Neural progenitor cell (in vitro differentiated cells): ENCODE results near the gene ERBB3. TPM values are rescaled to one million over a fixed set of nuclear protein-coding genes. Genes with fewer than 3 reads are reported as not detected.
"Not testable (repeated sequence)": the region's sequence is repeated elsewhere in the genome, so short reads cannot be mapped to it uniquely, and the experiment has no call there.

Experiments
- DNase-seq: peaks from one replicate; pipeline ENCODE4 v3.0.0-alpha.2; 2016; ENCODE audit warnings: low spot score
- H2AFZ ChIP-seq: fragments of 200-600 bp; sonication (generic); replicated peaks from 2 replicates; pipeline ENCODE4 v1.6.1; 2016; ENCODE audit warnings: antibody characterized with exemption
- H3F3A ChIP-seq: fragments of 200-600 bp; sonication (generic); 2 replicates; pipeline ENCODE4 v1.6.1; 2016; ENCODE audit warnings: antibody characterized with exemption, low read depth
- H3K27ac ChIP-seq: fragments of 200-600 bp; sonication (generic); 2 replicates; pipeline ENCODE4 v1.5.1; 2016; ENCODE audit warnings: mild to moderate bottlenecking
- H3K27me3 ChIP-seq: fragments of 200-600 bp; sonication (generic); 2 replicates; pipeline ENCODE4 v1.6.1; 2016; ENCODE audit warnings: mild to moderate bottlenecking, moderate library complexity
- H3K36me3 ChIP-seq: fragments of 200-600 bp; sonication (generic); 2 replicates; pipeline ENCODE4 v1.5.1; 2016
- H3K4me1 ChIP-seq: fragments of 200-600 bp; sonication (generic); 2 replicates; pipeline ENCODE4 v1.6.1; 2016; ENCODE audit warnings: mixed run types
- H3K4me2 ChIP-seq: fragments of 200-600 bp; sonication (generic); 2 replicates; pipeline ENCODE4 v1.6.1; 2016
- H3K4me3 ChIP-seq: fragments of 200-600 bp; sonication (generic); 2 replicates; pipeline ENCODE4 v1.5.1; 2016
- H3K79me2 ChIP-seq: fragments of 200-600 bp; sonication (generic); 2 replicates; pipeline ENCODE4 v1.6.1; 2016; ENCODE audit warnings: low read depth
- H3K9ac ChIP-seq: fragments of 200-600 bp; sonication (generic); 2 replicates; pipeline ENCODE4 v1.6.1; 2016
- H3K9me3 ChIP-seq: fragments of 200-600 bp; sonication (generic); 2 replicates; pipeline ENCODE4 v1.5.1; 2016; ENCODE audit warnings: low read depth
- H4K20me1 ChIP-seq: fragments of 200-600 bp; sonication (generic); 2 replicates; pipeline ENCODE4 v1.6.1; 2016; ENCODE audit warnings: low read depth
- H3K27ac Mint-ChIP-seq: 3 replicates; pipeline ENCODE4 v1.8.0; 2021; ENCODE audit warnings: mixed read lengths
- H3K27me3 Mint-ChIP-seq: 2 replicates; pipeline ENCODE4 v1.8.0; 2022; ENCODE audit warnings: low read depth, mild to moderate bottlenecking, inconsistent platforms, moderate library complexity, mixed read lengths; ENCODE audit not compliant: insufficient read depth
- H3K36me3 Mint-ChIP-seq: 3 replicates; pipeline ENCODE4 v1.8.0; 2021; ENCODE audit warnings: mixed read lengths
- H3K4me1 Mint-ChIP-seq: 3 replicates; pipeline ENCODE4 v1.8.0; 2021; ENCODE audit warnings: mixed read lengths
- H3K4me3 Mint-ChIP-seq: 3 replicates; pipeline ENCODE4 v1.8.0; 2021; ENCODE audit warnings: mild to moderate bottlenecking, moderate library complexity, mixed read lengths
- H3K9me3 Mint-ChIP-seq: 3 replicates; pipeline ENCODE4 v1.8.0; 2020; ENCODE audit warnings: mixed read lengths
- CTCF ChIP-seq: fragments of 200-600 bp; sonication (generic); IDR thresholded peaks from 2 replicates; pipeline ENCODE4 v1.5.1; 2017; ENCODE audit warnings: antibody characterized with exemption, mild to moderate bottlenecking
- EZH2 ChIP-seq: fragments of 200-600 bp; sonication (generic); IDR thresholded peaks from 2 replicates; pipeline ENCODE4 v1.6.1; 2017; ENCODE audit warnings: antibody characterized with exemption, mild to moderate bottlenecking, moderate library complexity
- EZH2phosphoT487 ChIP-seq: fragments of 200-600 bp; sonication (generic); IDR thresholded peaks from 2 replicates; pipeline ENCODE4 v1.6.1; 2017; ENCODE audit warnings: antibody characterized with exemption
- total RNA-seq: library from RNA; depleted of rRNA; stranded (reverse); fragments of >200 nt; gene quantifications from 2 replicates; pipeline ENCODE4 v1.2.3, GENCODE V29; 2015; ENCODE audit warnings: low replicate concordance

The ERBB3 gene
- total RNA-seq, 1 donor from 2014 or later, result 8.8 TPM

GRCh38 chr12:56042843-56043242 is 37.1 kb upstream of the ERBB3 start:
- DNase-seq, result no peak
- Histone ChIP-seq H4K20me1 (peaks cover 10% of the 10 kb centered on the region), H3K27me3 (no peaks in the 10 kb centered on the region), H3K4me2 (peak overlapping the region; percentile 81), H3K9me3 (no peaks in the 10 kb centered on the region), H3K27ac (no peak overlapping the region), H3K9ac (peak overlapping the region; percentile 82), H3K4me1 (peaks cover 14% of the 10 kb centered on the region), H3K79me2 (peaks cover 23% of the 10 kb centered on the region), H3F3A (peaks cover 64% of the 10 kb centered on the region), H3K4me3 (peak overlapping the region; percentile 63), H3K36me3 (peaks cover 8% of the 10 kb centered on the region), H2AFZ (no peak overlapping the region)
- Mint-ChIP-seq H3K4me3 (peak overlapping the region; percentile 100), H3K27me3 (peaks cover 7% of the 10 kb centered on the region), H3K4me1 (peaks cover 22% of the 10 kb centered on the region), H3K27ac (no peak overlapping the region), H3K9me3 (no peaks in the 10 kb centered on the region), H3K36me3 (peaks cover 13% of the 10 kb centered on the region)
- TF ChIP-seq CTCF (no peak), EZH2 (no peak), EZH2phosphoT487 (no peak)

GRCh38 chr12:56046027-56046780 is 33.8 kb upstream of the ERBB3 start:
- H3K9me3 Mint-ChIP-seq, result no peaks in the 10 kb centered on the region
- H4K20me1 ChIP-seq, result peaks cover 10% of the 10 kb centered on the region
- DNase-seq, result no peak
- H3K4me3 ChIP-seq, result no peak overlapping the region
- peaks cover 7% of the 10 kb centered on the region for H3K4me1 ChIP-seq
- H3K9ac ChIP-seq, result no peak overlapping the region
- peaks cover 52% of the 10 kb centered on the region for H3F3A ChIP-seq
- H3K36me3 Mint-ChIP-seq, result peaks cover 11% of the 10 kb centered on the region
- peaks cover 8% of the 10 kb centered on the region for H3K36me3 ChIP-seq
- H3K27ac Mint-ChIP-seq, result peak overlapping the region; percentile 52
- H3K27me3 ChIP-seq, result no peaks in the 10 kb centered on the region
- H3K4me2 ChIP-seq, result no peak overlapping the region
- H3K27me3 Mint-ChIP-seq, result peaks cover 11% of the 10 kb centered on the region
- no peak overlapping the region for H3K4me3 Mint-ChIP-seq
- H2AFZ ChIP-seq, result no peak overlapping the region
- H3K4me1 Mint-ChIP-seq, result peaks cover 15% of the 10 kb centered on the region
- TF ChIP-seq EZH2 (no peak), CTCF (no peak), EZH2phosphoT487 (no peak)
- H3K27ac ChIP-seq, result no peak overlapping the region
- peaks cover 23% of the 10 kb centered on the region for H3K79me2 ChIP-seq
- H3K9me3 ChIP-seq, result no peaks in the 10 kb centered on the region

GRCh38 chr12:56053407-56053893 is 26.5 kb upstream of the ERBB3 start:
- Histone ChIP-seq H3K79me2 (no peaks in the 10 kb centered on the region), H3K4me1 (no peaks in the 10 kb centered on the region), H3F3A (no peaks in the 10 kb centered on the region), H2AFZ (no peak overlapping the region), H3K9me3 (no peaks in the 10 kb centered on the region), H3K36me3 (no peaks in the 10 kb centered on the region), H3K9ac (no peak overlapping the region), H3K4me2 (no peak overlapping the region), H3K27me3 (no peaks in the 10 kb centered on the region), H3K4me3 (no peak overlapping the region), H3K27ac (no peak overlapping the region), H4K20me1 (no peaks in the 10 kb centered on the region)
- Mint-ChIP-seq H3K36me3 (no peaks in the 10 kb centered on the region), H3K27ac (no peak overlapping the region), H3K4me1 (no peaks in the 10 kb centered on the region), H3K4me3 (no peak overlapping the region), H3K27me3 (peaks cover 2% of the 10 kb centered on the region), H3K9me3 (no peaks in the 10 kb centered on the region)
- TF ChIP-seq CTCF (no peak), EZH2phosphoT487 (no peak), EZH2 (no peak)
- no peak for DNase-seq

GRCh38 chr12:56059964-56060363 is 20.0 kb upstream of the ERBB3 start:
- not testable (repeated sequence) for H3K9me3 ChIP-seq, DNase-seq, H3K36me3 Mint-ChIP-seq, H3K27ac Mint-ChIP-seq, H3K9ac ChIP-seq, H3K4me2 ChIP-seq, H3K27me3 Mint-ChIP-seq, H2AFZ ChIP-seq, H3K27ac ChIP-seq, H3K4me1 Mint-ChIP-seq, H3F3A ChIP-seq, H3K4me3 Mint-ChIP-seq, H3K4me3 ChIP-seq, H3K4me1 ChIP-seq, H3K36me3 ChIP-seq, H3K79me2 ChIP-seq, H4K20me1 ChIP-seq, H3K27me3 ChIP-seq, H3K9me3 Mint-ChIP-seq
